H9 (cell line): Measurements from ENCODE around the gene PPP2R2B. TPM values are rescaled to one million over a fixed set of nuclear protein-coding genes. Genes with fewer than 3 reads are reported as not detected.

ENCODE experiments used
- DNase-seq: peaks from one replicate; pipeline ENCODE4 v3.0.0-alpha.2; 2017
- H2AFZ ChIP-seq: one replicate; pipeline ENCODE4 v1.6.1; 2013; ENCODE audit warnings: mild to moderate bottlenecking, low read length, control low read depth, moderate library complexity
- H2AK5ac ChIP-seq: 2 replicates; pipeline ENCODE4 v1.6.1; 2013; ENCODE audit warnings: low read length, control low read depth, mixed read lengths; ENCODE audit not compliant: insufficient read length
- H2BK120ac ChIP-seq: one replicate; pipeline ENCODE4 v1.6.1; 2013; ENCODE audit warnings: low read depth, mild to moderate bottlenecking, low read length, control low read depth, inconsistent platforms; ENCODE audit not compliant: poor library complexity, severe bottlenecking
- H2BK12ac ChIP-seq: 2 replicates; pipeline ENCODE4 v1.6.1; 2013; ENCODE audit warnings: low read length, control low read depth, mixed read lengths, low read depth; ENCODE audit not compliant: insufficient read length
- H2BK15ac ChIP-seq: 2 replicates; pipeline ENCODE4 v1.6.1; 2013; ENCODE audit warnings: low read depth, low read length, control low read depth
- H2BK20ac ChIP-seq: one replicate; pipeline ENCODE4 v1.6.1; 2013; ENCODE audit warnings: low read depth, mild to moderate bottlenecking, low read length, control low read depth, inconsistent platforms; ENCODE audit not compliant: poor library complexity, severe bottlenecking
- H2BK5ac ChIP-seq: 2 replicates; pipeline ENCODE4 v1.6.1; 2013; ENCODE audit warnings: low read length, control low read depth, mixed read lengths; ENCODE audit not compliant: insufficient read length
- H3K14ac ChIP-seq: 2 replicates; pipeline ENCODE4 v1.6.1; 2013; ENCODE audit warnings: low read length, control low read depth; ENCODE audit not compliant: insufficient read depth
- H3K18ac ChIP-seq: 2 replicates; pipeline ENCODE4 v1.6.1; 2013; ENCODE audit warnings: low read depth, mild to moderate bottlenecking, mixed read lengths, low read length, control low read depth; ENCODE audit not compliant: insufficient read length
- H3K23ac ChIP-seq: 2 replicates; pipeline ENCODE4 v1.6.1; 2013; ENCODE audit warnings: low read length, control low read depth, mixed read lengths, low read depth; ENCODE audit not compliant: insufficient read length
- H3K23me2 ChIP-seq: 2 replicates; pipeline ENCODE4 v1.6.1; 2013; ENCODE audit warnings: low read depth, mild to moderate bottlenecking, mixed read lengths, low read length, control low read depth; ENCODE audit not compliant: insufficient read length, poor library complexity, severe bottlenecking
- H3K27ac ChIP-seq: 2 replicates; pipeline ENCODE4 v1.5.1; 2013; ENCODE audit warnings: low read length, control low read depth, mixed read lengths, low read depth; ENCODE audit not compliant: insufficient read length
- H3K27me3 ChIP-seq: 2 replicates; pipeline ENCODE4 v1.6.1; 2013; ENCODE audit warnings: low read length, control low read depth, inconsistent platforms; ENCODE audit not compliant: insufficient read depth
- H3K4ac ChIP-seq: 2 replicates; pipeline ENCODE4 v1.6.1; 2013; ENCODE audit warnings: low read depth, mild to moderate bottlenecking, control low read depth, inconsistent platforms, low read length, moderate library complexity
- H3K4me1 ChIP-seq: 2 replicates; pipeline ENCODE4 v1.6.1; 2013; ENCODE audit warnings: low read length, control low read depth, inconsistent platforms; ENCODE audit not compliant: insufficient read depth
- H3K4me2 ChIP-seq: 2 replicates; pipeline ENCODE4 v1.6.1; 2013; ENCODE audit warnings: low read length, control low read depth, mixed read lengths; ENCODE audit not compliant: insufficient read length, insufficient read depth
- H3K56ac ChIP-seq: 2 replicates; pipeline ENCODE4 v1.6.1; 2013; ENCODE audit warnings: low read depth, mild to moderate bottlenecking, mixed read lengths, low read length, control low read depth; ENCODE audit not compliant: insufficient read length
- H3K79me1 ChIP-seq: 2 replicates; pipeline ENCODE4 v1.6.1; 2013; ENCODE audit warnings: low read depth, mild to moderate bottlenecking, moderate library complexity, low read length, control low read depth, inconsistent platforms; ENCODE audit not compliant: insufficient read depth, poor library complexity, severe bottlenecking
- H3K79me2 ChIP-seq: 2 replicates; pipeline ENCODE4 v1.6.1; 2013; ENCODE audit warnings: low read length, control low read depth, inconsistent platforms; ENCODE audit not compliant: insufficient read depth
- H3K9ac ChIP-seq: 2 replicates; pipeline ENCODE4 v1.6.1; 2013; ENCODE audit warnings: low read length, control low read depth, mixed read lengths; ENCODE audit not compliant: insufficient read length; ENCODE audit errors: extremely low read depth
- H3K9me3 ChIP-seq: one replicate; pipeline ENCODE4 v1.6.1; 2013; ENCODE audit warnings: low read depth, low read length, inconsistent platforms; ENCODE audit not compliant: control insufficient read depth
- H3T11ph ChIP-seq: one replicate; pipeline ENCODE4 v1.6.1; 2013; ENCODE audit warnings: mild to moderate bottlenecking, low read length, control low read depth, inconsistent platforms
- H4K20me1 ChIP-seq: one replicate; pipeline ENCODE4 v1.6.1; 2013; ENCODE audit not compliant: control insufficient read depth, insufficient read length, insufficient read depth
- H4K5ac ChIP-seq: 2 replicates; pipeline ENCODE4 v1.6.1; 2013; ENCODE audit warnings: low read depth, mild to moderate bottlenecking, mixed read lengths, low read length, control low read depth; ENCODE audit not compliant: insufficient read length
- H4K8ac ChIP-seq: replicated peaks from 2 replicates; pipeline ENCODE4 v1.6.1; 2013; ENCODE audit warnings: low read length, control low read depth, mixed read lengths, low read depth; ENCODE audit not compliant: insufficient read length
- H4K91ac ChIP-seq: 2 replicates; pipeline ENCODE4 v1.6.1; 2013; ENCODE audit warnings: low read depth, mild to moderate bottlenecking, moderate library complexity, mixed read lengths, low read length, control low read depth; ENCODE audit not compliant: insufficient read length
- H3K27ac Mint-ChIP-seq, 3 experiments: 2 replicates in 2 of 3; 3 replicates in 1 of 3; pipeline ENCODE4 v1.8.0; 2020 to 2021; ENCODE audit warnings: mixed read lengths in 3 of 3, mild to moderate bottlenecking in 1 of 3, moderate library complexity in 1 of 3
- H3K27me3 Mint-ChIP-seq: 2 replicates; pipeline ENCODE4 v1.8.0; 2021; ENCODE audit warnings: low read depth, mild to moderate bottlenecking, moderate library complexity, mixed read lengths
- H3K36me3 Mint-ChIP-seq, 3 experiments: 2 replicates in 2 of 3; 3 replicates in 1 of 3; pipeline ENCODE4 v1.8.0; 2020 to 2021; ENCODE audit warnings: low read depth in 3 of 3, mixed read lengths in 3 of 3; ENCODE audit not compliant: insufficient read depth in 1 of 3
- H3K4me1 Mint-ChIP-seq, 2 experiments: 2 replicates each; pipeline ENCODE4 v1.8.0; 2020; ENCODE audit warnings: mixed read lengths in 2 of 2
- H3K4me3 Mint-ChIP-seq, 2 experiments: 2 replicates in 1 of 2; 3 replicates in 1 of 2; pipeline ENCODE4 v1.8.0; 2020 to 2021; ENCODE audit warnings: mild to moderate bottlenecking in 2 of 2, mixed read lengths in 2 of 2, moderate library complexity in 1 of 2
- H3K9me3 Mint-ChIP-seq, 2 experiments: 2 replicates in 1 of 2; 3 replicates in 1 of 2; pipeline ENCODE4 v1.8.0; 2020; ENCODE audit warnings: mild to moderate bottlenecking in 2 of 2, mixed read lengths in 2 of 2, moderate library complexity in 1 of 2
- WGBS: extraction: QIAGEN DNeasy Blood & Tissue Kit; methylation state at CpG from one replicate; pipeline ENCODE4 v1.1.7; 2013; ENCODE audit warnings: missing lambda C conversion rate, low lambda C conversion rate, mixed read lengths; ENCODE audit not compliant: insufficient read length; ENCODE audit errors: extremely low coverage; 5-methylcytosine and 5-hydroxymethylcytosine counted together
- total RNA-seq: library from RNA; stranded (reverse); gene quantifications from 2 replicates; pipeline ENCODE4 v1.2.1, GENCODE V29; 2021
- TF ChIP-seq, protein P1 (sequence below): fragments of 200-600 bp; sonication (generic); conservative IDR thresholded peaks from 3 replicates; pipeline ENCODE4 v1.8.0; 2021; ENCODE audit warnings: antibody characterized with exemption, mild to moderate bottlenecking

Gene PPP2R2B
- total RNA-seq, 1 experiment from 2014 or later, result 14.3 TPM

DNA sequence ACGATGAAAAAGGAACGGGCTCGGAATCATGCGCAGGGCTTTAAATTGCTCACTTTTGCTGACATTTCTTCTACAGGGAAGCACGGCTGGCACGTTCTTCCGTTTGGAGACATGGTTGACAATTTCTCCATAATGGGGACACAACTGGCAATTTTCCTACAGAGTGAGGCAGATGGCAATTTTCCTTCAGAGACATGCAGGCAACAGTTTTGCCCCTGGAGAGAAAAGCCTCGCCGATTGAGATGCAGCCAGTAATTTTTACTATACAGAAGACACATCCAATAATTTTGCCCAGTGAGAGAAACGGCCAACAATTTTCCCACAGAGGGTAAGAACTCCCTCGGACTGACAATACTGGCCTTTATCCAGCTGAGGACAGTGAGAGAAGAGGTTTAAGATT, 271.7 kb downstream of the PPP2R2B start:
- Histone ChIP-seq H3K27ac (no peak overlapping the region), H2AFZ (no peak overlapping the region), H2BK120ac (no peak overlapping the region), H3K23ac (no peak overlapping the region), H3K4ac (no peak overlapping the region), H4K91ac (no peak overlapping the region), H3K9ac (no peak overlapping the region), H3T11ph (no peak overlapping the region), H3K18ac (no peak overlapping the region), H4K8ac (no peak overlapping the region), H3K56ac (no peak overlapping the region), H3K79me1 (no peaks in the 10 kb centered on the region), H3K14ac (no peak overlapping the region), H2AK5ac (no peak overlapping the region), H2BK12ac (no peak overlapping the region), H3K27me3 (no peaks in the 10 kb centered on the region), H3K9me3 (no peaks in the 10 kb centered on the region), H3K23me2 (no peaks in the 10 kb centered on the region), H3K79me2 (no peaks in the 10 kb centered on the region), H3K4me1 (no peaks in the 10 kb centered on the region), H2BK5ac (no peak overlapping the region), H2BK15ac (no peak overlapping the region), H3K4me2 (no peak overlapping the region), H4K5ac (no peak overlapping the region), H4K20me1 (no peaks in the 10 kb centered on the region), H2BK20ac (no peak overlapping the region)
- no peak overlapping the region for H3K4me3 Mint-ChIP-seq
- no peaks in the 10 kb centered on the region for H3K9me3 Mint-ChIP-seq
- TF ChIP-seq, protein P1, sequence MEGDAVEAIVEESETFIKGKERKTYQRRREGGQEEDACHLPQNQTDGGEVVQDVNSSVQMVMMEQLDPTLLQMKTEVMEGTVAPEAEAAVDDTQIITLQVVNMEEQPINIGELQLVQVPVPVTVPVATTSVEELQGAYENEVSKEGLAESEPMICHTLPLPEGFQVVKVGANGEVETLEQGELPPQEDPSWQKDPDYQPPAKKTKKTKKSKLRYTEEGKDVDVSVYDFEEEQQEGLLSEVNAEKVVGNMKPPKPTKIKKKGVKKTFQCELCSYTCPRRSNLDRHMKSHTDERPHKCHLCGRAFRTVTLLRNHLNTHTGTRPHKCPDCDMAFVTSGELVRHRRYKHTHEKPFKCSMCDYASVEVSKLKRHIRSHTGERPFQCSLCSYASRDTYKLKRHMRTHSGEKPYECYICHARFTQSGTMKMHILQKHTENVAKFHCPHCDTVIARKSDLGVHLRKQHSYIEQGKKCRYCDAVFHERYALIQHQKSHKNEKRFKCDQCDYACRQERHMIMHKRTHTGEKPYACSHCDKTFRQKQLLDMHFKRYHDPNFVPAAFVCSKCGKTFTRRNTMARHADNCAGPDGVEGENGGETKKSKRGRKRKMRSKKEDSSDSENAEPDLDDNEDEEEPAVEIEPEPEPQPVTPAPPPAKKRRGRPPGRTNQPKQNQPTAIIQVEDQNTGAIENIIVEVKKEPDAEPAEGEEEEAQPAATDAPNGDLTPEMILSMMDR, result no peak
- H3K27me3 Mint-ChIP-seq, result no peaks in the 10 kb centered on the region
- no CpG with 5 or more reads among the region's 11 CpGs for WGBS
- peaks cover 5 to 8% of the 10 kb centered on the region in 2 experiments for H3K4me1 Mint-ChIP-seq
- DNase-seq, result no peak
- H3K36me3 Mint-ChIP-seq, result peaks cover 5 to 6% (median 6%) of the 10 kb centered on the region in 3 experiments; a peak in 3 of 7 replicates
- H3K27ac Mint-ChIP-seq, result no peak overlapping the region
